GM21528 (cell line): Measurements from ENCODE around the gene OPCML.

Experiments used
- ATAC-seq: cut with Tn5 transposase; IDR thresholded peaks from one replicate; pipeline ENCODE4 v1.9.1; 2021; ENCODE audit warnings: mild to moderate bottlenecking, moderate library complexity; ENCODE audit not compliant: unreplicated experiment, low FRiP score

Gene OPCML

DNA sequence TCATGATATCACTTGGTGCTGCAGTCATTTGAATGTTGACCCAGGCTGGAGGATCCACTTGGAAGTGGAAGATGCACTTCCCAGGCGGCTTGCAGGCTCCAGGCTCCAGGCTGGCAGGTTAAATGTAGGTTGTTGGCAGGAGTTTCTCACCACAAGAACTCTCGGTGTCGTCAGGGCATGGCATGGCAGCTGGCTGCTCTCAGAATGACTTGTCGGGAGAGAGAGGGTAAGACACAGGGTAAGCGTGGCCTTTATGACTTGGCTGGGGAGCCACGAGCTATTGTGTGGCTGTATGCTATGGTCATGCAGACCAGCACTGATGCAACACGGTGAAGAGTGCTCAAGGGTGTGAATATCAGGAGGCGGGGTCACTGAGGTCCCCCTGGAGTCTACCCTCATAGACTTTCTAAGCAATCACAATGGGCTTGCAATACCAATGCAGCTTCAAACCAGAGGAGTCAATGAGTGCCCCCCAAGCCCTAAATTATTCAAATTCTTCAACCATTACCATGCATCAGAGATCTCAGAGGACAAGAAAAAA lies 1027.7 kb downstream of the OPCML start:
- no peak for ATAC-seq

GRCh38 chr11:132501356-132501755 lies 1030.9 kb downstream of the OPCML start:
- no peak for ATAC-seq

GRCh38 chr11:132499661-132500060 lies 1032.6 kb downstream of the OPCML start:
- no peak for ATAC-seq

DNA sequence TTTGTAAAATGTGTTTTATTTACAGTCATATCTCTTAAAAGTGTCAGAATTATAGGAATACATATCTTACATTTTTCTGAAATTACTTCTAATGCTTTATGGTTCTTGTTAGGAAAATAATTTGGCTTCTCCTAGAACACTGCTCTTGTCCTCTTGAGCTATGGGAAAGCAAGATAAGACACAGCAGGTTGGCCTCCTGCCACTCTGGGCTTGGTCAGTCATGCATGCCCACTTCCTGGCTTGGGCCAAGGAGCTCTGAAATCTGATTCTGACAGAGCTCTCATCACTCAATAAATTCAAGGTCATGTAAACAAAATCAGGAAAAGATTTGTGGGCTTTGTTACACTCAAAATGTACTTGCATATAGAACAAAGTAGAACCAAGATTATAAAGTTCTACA lies 1036.0 kb downstream of the OPCML start:
- no peak for ATAC-seq

GRCh38 chr11:132493801-132494200 lies 1038.5 kb downstream of the OPCML start:
- no peak for ATAC-seq

DNA sequence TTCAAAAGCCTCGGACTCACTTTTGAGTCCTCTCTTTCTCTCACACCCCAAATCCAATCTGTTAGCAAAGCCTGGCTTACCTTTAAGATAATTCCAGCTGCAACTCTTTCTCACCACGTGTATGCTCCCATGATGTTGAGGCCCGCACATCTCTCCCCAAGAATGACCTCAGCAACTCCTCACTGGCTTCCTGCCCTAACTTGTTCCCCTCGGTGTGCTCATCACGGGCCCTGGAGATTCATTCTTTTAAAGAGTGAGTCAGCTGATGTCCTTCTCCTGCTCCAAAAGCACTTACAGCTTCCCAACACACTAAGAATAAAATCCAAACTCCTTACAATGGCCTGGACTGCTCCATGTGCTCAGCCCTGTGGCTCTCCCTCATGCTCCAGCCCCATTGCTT lies 1041.3 kb downstream of the OPCML start:
- no peak for ATAC-seq

DNA sequence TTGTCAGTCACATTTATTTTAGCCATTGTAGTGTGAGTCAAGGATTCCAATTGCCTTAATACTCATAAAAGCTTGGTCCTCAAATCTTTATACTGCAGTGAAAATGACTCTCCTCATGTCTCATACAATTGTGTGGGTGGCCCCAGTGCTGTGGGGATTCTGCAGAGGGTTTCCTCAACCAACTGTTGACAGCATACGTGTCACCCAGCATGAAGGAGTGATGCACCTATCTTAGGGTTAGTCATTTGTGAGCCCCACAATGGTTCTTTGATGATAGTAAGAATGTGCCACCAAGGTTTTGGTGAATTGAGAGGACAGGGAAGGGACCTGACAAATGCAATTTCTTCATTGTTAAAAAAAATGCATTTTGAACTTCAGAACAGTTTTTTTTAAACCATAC lies 1046.2 kb downstream of the OPCML start:
- no peak for ATAC-seq

- no peak for ATAC-seq
Measured at GRCh38 chr11:132475026-132475425, 1057.3 kb downstream of the OPCML start.

DNA sequence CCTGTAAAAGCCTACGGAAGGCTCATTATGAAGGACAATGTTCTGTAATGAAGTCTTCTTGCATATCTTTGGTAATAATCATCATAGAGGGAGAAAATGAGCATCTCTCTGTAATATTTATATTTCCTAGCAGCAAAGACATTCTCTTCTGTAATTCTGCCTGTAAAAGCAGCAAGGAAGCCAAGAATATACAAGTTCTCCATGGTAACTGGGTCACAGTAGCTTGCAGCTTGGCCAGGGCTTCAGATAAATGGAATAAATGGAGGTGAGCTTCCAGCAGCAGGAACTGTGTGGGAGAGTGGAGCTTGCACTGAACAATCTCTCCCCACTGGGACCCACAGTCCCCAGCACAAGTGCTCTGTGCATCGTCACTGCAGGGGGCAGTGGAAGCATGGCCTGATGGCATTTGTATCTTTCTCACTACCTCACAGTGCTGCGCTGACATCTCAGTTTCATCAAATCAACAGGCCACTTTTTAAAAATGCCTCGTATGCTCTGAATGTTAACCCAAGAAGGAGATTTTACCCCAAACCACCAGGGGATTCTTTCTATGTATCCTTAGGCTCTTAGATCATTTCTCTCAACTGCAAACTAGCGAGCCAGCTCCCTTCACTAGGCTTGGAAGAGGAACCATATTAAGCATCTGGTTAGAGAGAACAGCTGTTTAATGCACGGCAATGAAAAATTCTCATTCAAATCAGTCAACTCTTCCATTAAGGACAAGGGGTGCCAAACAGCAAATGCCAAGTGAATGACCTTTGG lies 1059.7 kb downstream of the OPCML start:
- ATAC-seq, result no peak

DNA sequence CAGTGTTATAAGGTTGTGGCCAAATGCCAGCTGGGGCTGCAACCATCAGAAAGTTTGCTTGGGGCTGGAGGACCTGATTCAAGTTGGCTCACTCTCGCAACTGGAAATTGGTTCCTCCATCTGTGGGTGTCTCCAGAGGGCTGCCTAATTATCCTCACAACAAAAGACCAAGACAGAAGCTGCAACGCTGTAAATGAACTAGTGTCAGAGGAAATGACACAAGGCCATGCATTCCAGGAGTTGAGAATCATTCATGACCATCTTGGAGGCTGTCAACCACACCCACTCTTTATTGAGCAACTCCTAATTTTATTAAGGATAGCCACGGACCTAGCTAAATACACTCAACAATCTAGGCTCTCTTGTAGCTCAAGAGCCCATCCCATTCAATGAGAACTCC lies 1060.8 kb downstream of the OPCML start:
- no peak for ATAC-seq

- no peak for ATAC-seq
Measured at GRCh38 chr11:132466983-132467382, 1065.3 kb downstream of the OPCML start.

GRCh38 chr11:132464939-132465338 lies 1067.4 kb downstream of the OPCML start:
- no peak for ATAC-seq

DNA sequence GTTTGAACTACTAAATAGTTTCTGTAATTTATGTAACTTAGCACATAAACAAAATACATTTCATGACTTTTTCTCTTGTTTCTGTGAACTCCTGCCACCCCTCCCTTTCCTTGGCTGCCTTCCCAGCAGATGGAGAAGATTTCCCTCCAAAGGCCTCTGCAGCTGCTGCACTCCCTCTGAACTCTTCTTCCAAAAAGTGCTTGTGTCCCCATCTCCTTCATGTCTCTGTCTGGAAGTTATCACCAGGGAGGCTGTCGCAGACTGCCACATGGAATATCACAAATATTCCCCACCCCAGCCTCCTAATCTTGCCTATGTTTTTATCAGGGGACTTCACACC lies 1068.3 kb downstream of the OPCML start:
- no peak for ATAC-seq

DNA sequence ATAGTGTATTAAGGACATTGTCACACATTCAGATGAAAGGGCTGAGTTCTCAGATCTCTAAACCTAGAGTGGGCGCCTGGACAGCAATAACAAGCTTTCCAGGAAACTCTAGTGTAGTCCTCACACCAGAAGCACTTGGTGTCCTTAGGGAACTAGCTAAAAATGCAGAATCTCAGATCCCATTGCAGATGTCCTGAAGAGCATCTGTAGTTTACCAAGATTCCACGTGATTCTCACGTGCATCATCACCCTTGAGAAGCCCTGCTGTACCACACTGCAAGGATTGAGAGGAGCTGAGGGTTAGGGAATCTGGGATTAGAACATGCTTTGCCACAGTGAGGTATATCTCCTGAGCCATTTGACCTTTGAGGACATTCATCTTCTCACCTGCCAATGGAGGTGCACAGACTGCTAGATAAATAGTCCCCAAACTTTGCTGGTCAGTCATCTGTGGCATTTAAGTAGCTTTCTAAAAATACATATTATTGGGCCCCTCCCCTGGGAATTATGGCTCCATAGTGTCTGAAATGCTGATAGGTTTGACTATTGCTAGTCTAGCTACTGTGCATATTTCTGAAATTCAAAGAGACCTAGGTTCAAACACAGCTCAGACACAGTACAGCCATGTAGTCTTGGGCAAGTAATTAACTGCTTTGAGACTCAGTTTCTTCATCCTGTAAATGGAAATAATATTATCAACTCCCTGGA lies 1068.9 kb downstream of the OPCML start:
- no peak for ATAC-seq

DNA sequence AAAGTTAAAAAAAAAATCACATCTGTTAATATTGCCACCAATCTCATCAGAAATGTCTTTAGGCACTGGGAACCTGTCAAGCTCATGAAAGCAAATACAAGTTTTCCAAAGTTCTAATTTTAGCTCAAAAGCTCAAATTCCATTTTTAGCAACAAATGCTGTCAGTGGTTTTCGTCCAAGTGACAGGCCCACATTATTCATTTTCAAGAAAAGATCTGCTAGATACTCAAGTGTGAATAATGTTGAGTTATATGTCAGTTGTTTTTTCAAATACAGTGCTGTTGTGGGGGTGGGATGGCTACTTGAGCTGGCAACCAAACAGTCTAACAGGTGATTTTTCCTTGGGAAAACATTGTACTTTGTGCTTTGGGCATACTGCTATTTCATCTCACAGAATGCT lies 1072.6 kb downstream of the OPCML start:
- ATAC-seq, result no peak

DNA sequence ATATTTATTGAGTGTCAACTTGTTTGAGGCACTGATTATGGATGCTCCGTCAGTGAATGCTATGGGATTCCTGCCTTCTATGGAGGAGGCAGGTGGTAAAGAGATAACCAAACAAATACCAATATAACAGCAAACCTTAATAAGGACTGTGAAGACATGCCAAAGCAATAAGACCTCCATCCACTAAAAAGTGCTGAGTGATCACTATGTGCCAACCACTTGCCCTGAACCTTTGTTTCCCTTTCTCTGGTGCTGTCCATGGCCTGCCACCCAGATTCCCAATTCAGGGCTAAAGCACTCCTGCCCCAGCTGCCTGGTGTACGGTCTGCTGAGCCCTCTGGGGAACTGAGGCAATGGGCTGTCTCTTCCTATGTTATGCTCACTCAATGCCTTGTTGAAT lies 1074.9 kb downstream of the OPCML start:
- no peak for ATAC-seq

GRCh38 chr11:132456751-132457328 lies 1075.5 kb downstream of the OPCML start:
- ATAC-seq, result no peak

GRCh38 chr11:132455044-132455443 lies 1077.3 kb downstream of the OPCML start:
- ATAC-seq, result no peak

GRCh38 chr11:132453406-132453805 lies 1078.9 kb downstream of the OPCML start:
- ATAC-seq, result no peak

DNA sequence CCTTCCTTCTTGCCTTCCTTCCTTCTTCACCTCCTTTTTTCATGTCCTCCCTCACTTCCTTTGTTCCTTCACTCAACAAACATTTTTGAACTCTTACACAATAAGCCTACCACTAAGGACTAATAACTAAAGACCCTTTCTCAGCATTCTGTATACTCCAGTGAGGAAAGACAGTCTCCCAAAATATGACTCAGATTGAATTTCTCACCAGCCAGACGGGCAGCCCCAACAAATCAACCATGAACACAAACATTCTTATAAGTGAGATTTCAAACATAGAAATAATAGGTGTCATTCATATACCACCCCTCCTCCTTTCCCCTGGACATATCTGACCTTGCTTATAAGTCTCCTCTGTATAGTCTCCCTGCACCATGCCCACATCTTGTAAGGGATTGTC lies 1079.7 kb downstream of the OPCML start:
- no peak for ATAC-seq

GRCh38 chr11:132451942-132452601 lies 1080.2 kb downstream of the OPCML start:
- ATAC-seq, result no peak
